Hematopoietic multipotent progenitor cell (in vitro differentiated cells): ENCODE data around the gene B3GNT3. TPM values are rescaled to one million over a fixed set of nuclear protein-coding genes. Genes with fewer than 3 reads are reported as not detected.
A peak's percentile ranks its signal among the peaks of the same experiment; 100 is the strongest.

Experiments
- DNase-seq, 3 donors: peaks; one replicate each; pipeline ENCODE4 v3.0.0-alpha.2; 2011 to 2015; ENCODE audit warnings: low read depth in 2 of 3, low spot score in 2 of 3
- total RNA-seq: library from RNA; depleted of rRNA; stranded (reverse); fragments of >200 nt; gene quantifications from one replicate; pipeline ENCODE4 v1.2.3, GENCODE V29; 2012

The B3GNT3 gene, protein sequence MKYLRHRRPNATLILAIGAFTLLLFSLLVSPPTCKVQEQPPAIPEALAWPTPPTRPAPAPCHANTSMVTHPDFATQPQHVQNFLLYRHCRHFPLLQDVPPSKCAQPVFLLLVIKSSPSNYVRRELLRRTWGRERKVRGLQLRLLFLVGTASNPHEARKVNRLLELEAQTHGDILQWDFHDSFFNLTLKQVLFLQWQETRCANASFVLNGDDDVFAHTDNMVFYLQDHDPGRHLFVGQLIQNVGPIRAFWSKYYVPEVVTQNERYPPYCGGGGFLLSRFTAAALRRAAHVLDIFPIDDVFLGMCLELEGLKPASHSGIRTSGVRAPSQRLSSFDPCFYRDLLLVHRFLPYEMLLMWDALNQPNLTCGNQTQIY
- total RNA-seq, result 0.54 TPM

DNA sequence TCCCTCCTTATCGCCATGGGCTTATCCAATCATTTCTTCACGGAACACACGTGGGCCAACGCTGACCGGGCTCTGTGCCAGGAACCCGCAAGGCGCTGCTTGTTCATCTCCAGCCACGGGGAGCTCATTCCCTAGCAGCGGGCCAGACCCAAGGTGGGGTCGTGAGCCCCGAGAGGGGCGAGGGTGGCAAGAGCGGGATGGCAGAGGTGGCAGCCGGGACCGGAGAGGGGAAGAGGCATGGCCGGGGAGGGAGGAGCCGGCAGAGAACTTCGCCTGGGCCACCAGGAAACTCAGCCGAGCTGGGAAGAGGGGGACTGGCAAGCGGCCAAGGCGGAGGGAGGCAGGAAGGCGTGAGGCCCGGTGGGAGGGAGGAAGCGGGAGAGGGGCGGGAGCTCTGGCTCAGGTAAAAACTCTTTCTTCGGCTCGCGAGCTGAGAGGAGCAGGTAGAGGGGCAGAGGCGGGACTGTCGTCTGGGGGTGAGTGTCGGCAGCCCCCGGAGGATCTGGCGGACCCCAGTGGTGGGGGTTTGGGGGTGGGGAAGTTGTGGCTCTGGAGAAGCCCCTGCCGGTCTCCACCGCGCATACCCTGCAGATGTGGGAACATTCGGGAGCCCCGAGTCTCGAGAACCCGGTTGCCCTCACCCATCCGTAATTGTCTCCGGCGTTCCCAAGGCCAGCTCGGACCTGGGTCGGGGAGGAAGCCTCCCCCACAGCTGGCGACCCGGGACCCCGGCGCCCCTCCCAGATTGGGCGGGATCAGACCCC, at the start of gene B3GNT3:
Gene B3GNT3, plus strand, starts transcription at position 408 of the 764 bp plus-strand sequence. CDS start 12,670 bp downstream, outside the sequence.
- DNase-seq, result no peak

GRCh38 chr19:17747205-17748098, 47.5 kb upstream of the B3GNT3 start:
- DNase-seq, result peak; percentile 86 to 97 (median 97)

DNA sequence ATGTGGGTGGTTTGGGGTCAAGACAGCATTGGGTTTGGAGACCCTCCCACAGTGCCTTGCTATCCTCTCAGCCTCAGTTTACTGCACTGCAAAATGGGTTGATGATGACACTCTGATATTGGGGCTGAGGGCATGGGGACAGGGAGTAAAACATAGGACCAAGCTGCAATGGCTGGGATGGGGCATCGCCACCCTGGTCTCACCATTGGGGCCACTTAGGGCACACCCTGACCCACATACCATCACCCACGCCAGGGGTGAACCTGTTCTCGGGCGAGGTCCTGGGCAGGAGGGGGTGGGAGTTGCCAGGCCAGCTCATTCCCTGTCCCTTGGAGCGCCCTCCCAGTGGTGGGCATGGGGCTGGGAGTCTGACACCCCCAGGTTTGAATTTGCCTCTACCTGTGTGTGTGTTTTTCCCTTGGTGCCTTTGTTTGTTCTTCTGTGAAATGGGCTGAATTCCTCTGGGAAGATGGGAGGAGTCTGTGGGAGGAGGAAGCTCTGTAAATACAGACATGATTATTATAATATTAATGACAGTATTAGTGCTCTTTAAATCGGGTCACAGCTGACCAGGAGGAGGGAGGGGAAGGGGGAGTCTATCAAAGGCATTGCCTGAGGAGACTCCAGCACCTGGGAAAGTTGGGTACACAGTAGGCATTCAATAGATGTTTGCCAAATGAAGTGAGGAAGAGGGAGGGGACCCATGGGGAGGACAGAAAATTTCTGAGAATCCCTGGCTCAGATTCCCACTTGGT, 45.9 kb upstream of the B3GNT3 start:
- no peak for DNase-seq

DNA sequence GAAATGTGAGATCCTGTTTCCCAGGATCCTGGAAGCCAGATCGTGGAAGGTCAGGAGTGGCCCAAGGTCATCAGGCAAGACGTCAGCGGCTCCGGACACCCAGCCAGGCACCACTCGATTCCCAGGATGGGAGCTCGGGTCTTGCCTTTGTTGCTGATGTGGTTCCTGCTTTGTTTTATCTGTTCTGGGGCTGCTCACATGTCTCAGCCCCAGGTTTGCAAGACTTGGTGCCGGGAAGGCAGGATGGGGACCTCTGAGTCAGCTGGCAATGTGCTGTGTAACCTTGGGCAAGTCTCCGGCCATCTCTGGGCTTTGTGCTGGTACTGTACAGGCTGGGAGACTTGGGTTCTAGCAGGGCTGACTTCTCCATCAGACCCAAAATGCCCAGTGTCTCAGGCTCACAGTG, 45.0 kb upstream of the B3GNT3 start:
- DNase-seq, result no peak

GRCh38 chr19:17751103-17751911, 43.6 kb upstream of the B3GNT3 start, which contains the start of gene FCHO1:
Gene FCHO1, plus strand, starts transcription at chr19:17751477. Its CDS starts 3,688 bp downstream, at chr19:17755165.
- peak; percentile 63 to 86 (median 78) for DNase-seq

DNA sequence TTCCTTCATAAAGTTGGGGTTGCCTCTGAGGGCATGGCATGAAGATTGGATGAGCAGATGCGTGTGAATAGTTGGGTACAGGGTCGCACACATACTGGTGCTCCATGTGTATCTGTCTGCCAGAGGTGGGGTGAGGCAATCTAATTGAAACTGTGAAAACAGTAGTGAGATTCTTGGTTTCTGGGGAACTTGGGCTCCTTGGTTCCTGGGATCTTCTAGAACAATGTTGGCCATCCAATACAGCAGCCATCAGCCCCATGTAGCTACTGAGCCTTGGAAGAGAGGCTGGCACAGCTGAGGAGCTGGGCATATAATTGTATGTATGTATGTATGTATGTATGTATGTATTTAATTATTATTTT, 43.0 kb upstream of the B3GNT3 start:
- no peak for DNase-seq

GRCh38 chr19:17752865-17753639, 41.9 kb upstream of the B3GNT3 start:
- DNase-seq, result no peak

- no peak for DNase-seq
Measured at GRCh38 chr19:17753976-17754375, 41.0 kb upstream of the B3GNT3 start.

- peak in 2 of 3 donors; percentile 39 to 62 for DNase-seq
Measured at GRCh38 chr19:17754634-17755442, 40.1 kb upstream of the B3GNT3 start.

- no peak for DNase-seq
Measured at GRCh38 chr19:17755443-17755890, 39.5 kb upstream of the B3GNT3 start.

DNA sequence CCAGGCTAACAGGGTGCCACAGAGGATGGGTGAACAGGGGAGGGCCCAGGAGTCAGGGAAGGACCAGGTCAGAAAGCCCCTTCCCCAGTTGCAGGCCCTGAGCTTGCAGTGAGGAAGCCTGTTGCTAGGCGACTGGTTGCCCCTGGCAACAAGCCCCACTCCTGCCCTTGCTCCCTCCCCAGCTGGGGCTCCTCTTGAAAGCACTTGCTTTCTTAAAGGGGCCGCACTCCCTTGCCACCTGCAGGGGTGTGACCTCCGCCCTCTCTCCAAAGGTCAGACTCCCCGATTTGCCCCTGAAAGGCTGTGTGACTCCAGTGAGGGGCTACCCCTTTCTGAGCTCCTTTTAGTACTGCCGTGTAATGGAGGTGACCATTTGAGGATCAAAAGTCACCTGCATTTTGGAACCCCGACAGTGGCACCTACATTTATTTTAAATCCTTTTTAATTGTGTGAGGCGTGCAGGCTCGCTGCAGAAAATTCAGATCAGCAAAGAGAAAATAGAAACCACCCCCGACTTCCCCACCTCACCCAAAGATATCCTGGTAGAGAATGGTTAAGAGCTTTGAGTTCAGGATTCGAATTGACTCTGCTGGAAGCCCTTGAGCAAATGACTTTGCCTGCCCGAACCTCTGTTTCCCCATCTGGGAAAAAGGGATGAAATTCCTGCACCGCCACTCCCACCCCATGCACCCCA, 38.8 kb upstream of the B3GNT3 start:
- DNase-seq, result peak in 1 of 3 donors; percentile 58

- no peak for DNase-seq
Measured at GRCh38 chr19:17757125-17757524, 37.8 kb upstream of the B3GNT3 start.

DNA sequence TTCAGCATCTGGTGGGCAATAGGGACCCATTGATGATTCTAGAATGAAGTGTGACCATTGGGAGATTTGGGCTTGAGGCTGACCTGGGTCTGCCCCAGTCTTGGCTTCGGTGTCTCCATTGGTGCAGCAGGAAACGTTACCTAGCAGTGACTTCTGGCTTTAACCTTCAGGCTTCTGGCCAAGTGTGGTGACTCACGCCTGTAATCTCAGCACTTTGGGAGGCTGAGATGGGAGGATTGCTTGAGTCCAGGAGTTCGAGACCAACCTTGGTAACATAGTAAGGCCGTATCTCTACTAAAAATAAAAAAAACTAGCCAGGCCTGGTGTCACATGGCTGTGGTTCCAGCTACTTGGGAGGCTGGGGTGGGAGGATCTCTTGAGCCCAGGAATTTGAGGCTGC, 36.4 kb upstream of the B3GNT3 start:
- DNase-seq, result no peak

DNA sequence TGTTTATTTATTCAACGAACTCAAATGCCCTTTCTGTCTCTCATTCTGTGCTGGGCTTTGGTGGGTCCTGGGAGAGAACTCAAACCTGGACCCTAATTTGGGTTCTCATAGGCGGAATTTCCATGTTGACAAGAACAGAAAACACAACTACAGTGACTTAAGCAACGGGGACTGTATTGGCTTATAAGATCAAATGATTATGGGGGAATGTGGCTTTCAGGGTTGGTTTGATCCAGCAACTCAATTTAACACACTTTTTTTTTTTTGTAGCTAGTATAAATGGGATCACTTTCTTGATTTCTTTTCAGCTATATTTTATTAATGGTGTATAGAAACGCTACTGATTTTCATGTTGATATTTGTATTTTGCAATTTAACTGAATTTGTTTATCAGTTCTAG, 33.8 kb upstream of the B3GNT3 start:
- no peak for DNase-seq

DNA sequence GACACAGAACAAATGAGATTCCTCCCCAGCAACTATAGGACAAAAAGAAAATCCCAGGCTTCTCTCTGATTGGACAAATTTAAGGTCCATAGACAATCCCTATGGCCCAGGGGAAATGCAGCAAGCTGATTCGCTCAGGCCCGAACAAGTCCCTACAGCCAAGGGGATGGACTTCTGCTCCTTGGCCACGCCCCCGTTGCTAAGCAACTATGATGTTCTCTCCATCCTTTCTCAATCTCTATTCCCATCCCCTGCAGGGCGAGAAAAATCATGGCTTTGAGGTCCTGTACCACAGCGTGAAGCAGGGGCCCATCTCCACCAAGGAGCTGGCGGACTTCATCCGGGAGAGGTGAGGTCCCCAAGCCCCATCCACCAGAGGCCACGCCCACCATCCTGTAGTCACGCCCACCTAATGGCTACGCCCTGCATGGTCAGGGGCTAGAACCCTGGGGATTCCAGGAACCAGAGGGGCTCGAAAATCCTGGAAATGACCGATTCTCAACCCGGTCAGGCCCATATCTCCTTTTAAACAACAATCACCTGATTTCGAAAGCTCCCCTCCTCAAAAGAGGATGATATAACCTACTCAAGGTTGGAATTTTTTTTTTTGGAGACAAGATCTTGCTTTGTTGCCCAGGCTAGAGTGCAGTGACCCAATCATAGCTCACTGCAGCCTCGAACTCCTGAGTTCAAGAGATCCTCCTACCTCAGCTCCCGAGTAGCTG, 32.3 kb upstream of the B3GNT3 start:
- DNase-seq, result peak in 2 of 3 donors; percentile 52 to 57

GRCh38 chr19:17764348-17764747, 30.6 kb upstream of the B3GNT3 start:
- no peak for DNase-seq
